GM19193 (cell line): Measurements from ENCODE around the gene APBA2.

Experiments
- POLR2A ChIP-seq: IDR thresholded peaks from 4 replicates; pipeline ENCODE4 v1.6.1; 2011; ENCODE audit not compliant: insufficient read depth, insufficient read length; ENCODE audit errors: extremely low read depth

Gene APBA2

DNA sequence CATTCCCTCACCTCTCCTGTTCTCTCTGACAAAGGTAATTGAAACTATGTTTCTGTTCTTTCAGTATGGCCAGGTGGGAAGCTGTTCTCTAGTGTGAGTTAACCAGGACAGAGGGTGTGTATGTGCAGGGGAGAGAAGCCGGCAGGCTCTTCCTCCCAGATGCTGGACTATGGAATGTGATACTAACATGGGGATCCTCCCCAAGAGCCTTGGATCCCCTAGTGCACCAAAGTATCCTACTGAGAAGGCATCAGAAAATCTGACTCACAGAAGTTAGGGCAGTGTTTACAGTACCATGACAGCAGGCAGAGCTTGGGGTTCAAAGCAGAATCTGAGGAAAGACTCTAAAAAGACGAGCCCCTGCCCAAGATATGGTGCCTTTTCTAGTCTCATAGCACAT lies 123.1 kb downstream of the APBA2 start:
- no peak for TF ChIP-seq POLR2A

DNA sequence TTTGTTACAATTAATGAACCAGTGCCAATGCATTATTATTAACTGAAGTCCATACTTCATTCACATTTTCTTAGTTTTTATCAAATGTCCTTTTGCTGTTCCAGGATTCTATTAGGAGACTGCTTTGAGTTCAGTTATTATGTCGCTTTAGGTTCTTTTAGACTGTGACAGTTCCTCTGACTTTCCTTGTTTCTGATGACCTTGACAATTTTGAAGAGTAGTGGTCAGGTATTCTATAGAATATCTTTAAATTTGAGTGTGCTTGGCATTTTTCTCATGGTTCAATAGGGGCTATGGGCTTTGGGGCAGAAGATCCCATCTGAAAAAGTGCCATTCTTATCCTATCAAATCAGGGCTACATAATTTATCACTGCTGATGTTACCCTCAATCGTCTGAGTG lies 126.3 kb downstream of the APBA2 start:
- no peak for TF ChIP-seq POLR2A

DNA sequence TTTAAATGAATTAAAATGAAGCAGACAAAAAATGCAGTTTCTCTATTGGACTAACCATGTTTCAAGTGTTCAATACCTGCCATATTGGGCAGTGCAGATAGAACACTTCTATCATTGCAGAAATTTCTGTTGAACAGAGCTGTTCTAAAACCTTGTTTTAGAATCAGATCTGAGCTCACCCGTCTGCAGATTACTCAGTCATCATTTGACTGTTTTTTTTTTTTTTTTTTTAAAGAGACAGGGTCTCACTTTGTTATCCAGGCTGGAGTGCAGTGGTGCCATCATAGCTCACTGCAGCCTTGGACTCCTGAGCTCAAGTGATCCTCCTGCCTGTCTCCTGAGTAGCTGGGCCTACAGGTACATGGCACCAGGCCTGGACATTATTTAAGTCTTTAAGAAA lies 128.7 kb downstream of the APBA2 start:
- no peak for TF ChIP-seq POLR2A

DNA sequence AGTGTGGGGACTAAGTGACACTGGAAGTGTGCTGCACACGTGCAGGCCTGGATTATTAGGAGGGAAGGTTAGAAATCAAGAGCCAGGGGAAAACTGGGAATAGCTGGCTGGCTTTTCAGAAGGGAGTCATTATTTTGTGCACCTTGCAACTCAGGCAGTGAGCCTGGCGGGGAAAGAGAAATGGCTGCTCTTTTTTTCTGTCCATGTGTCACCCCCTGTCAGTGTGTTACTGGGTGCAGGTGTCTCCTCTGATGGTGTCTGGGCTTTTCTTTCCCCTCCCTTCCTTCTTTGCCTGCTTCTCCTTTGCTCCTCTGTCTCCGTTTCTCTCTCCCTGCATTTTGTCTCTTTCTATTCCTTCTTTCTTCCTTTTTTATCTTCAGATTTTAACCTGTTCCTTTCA lies 130.7 kb downstream of the APBA2 start:
- no peak for TF ChIP-seq POLR2A

DNA sequence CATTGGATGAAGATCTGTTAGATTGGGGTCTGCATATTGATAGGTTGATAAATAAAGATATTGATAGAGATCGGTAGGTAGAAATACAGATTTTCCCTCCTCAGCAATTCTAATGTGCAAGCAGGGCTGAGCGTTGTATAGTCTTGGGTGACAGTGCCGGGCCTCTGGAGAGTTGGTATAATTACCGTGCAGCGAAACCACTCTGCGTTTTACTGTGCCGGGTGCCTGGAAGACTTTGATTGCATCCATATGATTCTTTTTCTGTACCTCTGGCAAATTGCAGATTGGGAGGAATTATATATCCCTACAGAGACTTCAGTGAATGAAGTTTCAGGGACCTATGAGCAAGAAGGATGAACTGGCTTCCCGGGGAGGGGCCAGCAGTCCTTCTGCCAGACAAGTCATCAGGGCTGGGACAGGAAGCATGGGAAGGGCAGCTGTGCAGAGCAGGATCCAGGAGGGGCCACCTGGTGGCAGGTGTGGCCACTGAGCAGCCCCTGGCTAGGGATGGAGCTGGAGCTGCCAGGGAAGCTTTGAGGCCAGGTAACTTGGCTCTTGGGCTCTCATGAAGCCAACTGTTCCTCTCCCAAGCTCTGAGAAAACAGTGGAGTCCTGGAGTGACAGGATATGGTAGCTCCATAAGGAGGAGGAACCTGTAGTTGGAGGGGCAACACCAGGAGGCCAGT lies 132.5 kb downstream of the APBA2 start:
- no peak for TF ChIP-seq POLR2A

DNA sequence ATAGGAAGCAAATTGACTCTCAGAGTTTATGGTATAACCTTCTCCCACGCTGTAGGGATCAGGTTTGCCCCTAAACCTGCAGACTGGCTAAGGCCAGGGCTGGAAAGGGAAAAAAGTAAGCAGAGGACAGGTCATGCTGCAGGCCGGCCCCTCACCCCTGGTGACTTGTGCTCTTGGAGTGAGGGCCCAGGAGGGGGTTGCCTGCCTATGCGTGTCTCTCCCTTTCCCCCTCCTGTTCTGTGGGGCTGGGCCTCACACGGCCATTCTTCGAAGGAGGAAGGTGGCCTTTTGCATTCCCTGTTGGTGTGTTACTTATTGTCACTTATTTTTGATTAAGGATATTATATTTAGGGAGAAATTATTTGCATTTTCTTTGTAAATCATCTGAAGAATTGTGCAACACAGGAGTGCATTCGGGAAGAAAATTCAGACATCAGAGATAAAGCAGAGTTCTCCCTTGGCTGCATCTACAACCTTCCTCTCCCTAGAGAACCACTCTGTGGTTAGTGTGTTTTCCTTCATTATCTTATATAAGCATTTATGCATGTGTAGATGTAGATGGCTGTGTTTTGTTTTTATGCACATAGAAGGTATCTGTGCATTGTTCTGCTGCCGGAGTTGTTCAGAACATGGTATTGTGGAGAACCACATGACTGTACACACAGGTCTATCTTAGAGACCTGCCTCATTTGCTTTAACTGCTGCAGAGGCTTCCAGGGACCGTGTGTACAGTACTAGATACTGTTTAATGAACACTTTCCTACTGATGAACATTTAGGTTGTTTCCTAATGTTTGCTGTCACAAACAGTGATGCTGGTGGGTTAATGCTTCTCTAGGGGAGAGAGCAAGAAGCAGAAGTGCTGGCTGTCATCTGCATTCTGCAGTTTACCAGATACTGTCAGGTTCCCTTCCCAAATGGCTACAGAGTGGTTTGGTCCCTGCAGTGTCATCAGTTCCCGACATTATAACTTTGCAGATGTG lies 133.5 kb downstream of the APBA2 start:
- no peak for TF ChIP-seq POLR2A

DNA sequence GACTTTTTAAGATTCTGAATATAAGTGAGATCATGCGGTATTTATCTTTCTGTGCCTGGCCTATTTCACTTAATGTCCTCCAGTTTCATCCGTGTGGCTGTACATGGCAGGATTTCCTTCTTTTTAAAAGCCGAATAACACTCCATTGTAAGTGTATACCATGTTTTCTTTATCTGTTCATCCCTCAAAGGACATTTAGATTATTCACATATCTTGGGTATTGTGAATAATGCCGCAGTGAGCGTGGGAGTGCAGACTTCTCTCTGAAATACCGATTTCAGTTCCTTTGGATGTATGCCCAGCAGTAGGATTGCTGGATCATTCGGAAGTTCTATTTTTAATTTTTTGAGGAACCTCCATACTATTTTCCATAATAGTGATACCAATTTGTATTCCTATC lies 136.1 kb downstream of the APBA2 start:
- TF ChIP-seq POLR2A: no peak

DNA sequence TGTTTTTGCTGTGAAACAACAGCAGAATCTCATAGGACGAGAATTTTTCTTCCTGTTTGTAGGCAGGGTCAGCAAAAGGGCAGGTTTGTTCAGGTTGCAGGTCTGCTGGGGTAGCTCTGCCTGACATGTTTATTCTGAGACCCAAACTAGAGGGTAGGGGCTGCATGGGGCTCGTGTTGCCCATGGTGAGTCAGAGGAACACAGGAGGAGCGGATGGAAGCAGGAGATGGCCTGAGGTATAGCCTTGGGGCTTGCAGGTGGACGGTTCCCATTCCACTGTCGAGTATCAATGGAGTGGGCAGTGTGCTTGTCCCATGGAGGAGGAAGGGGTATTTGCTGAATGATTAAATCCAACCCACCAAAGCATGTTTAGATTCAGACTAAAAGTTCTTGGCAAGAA lies 138.9 kb downstream of the APBA2 start:
- no peak for TF ChIP-seq POLR2A

DNA sequence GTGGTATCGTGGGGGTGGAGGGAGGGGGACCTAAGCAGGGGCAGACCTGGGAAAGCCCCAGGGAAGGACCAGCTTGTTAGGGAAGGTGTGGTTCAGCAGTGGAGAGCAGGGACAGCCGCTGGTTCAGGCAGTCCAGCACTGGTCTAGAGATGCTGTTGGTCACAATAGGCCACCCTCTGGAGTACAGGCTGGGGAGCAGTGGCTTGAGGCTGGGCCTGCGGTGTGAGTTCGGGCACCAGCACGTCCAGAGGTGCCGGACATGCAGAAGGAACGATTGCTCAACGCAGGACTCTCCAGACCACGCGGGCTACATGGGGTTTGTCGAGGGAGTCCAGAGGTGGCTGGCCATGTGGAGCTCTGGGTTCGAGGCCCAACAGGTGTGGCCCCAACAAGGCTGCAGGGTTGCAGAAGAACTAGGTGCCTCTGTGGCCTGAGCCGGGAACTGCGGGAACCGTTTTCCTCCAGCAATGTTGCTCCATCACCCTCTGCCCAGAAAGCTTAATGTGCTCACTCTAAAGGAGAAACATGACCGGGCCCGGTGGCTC lies 143.9 kb downstream of the APBA2 start:
- no peak for TF ChIP-seq POLR2A

DNA sequence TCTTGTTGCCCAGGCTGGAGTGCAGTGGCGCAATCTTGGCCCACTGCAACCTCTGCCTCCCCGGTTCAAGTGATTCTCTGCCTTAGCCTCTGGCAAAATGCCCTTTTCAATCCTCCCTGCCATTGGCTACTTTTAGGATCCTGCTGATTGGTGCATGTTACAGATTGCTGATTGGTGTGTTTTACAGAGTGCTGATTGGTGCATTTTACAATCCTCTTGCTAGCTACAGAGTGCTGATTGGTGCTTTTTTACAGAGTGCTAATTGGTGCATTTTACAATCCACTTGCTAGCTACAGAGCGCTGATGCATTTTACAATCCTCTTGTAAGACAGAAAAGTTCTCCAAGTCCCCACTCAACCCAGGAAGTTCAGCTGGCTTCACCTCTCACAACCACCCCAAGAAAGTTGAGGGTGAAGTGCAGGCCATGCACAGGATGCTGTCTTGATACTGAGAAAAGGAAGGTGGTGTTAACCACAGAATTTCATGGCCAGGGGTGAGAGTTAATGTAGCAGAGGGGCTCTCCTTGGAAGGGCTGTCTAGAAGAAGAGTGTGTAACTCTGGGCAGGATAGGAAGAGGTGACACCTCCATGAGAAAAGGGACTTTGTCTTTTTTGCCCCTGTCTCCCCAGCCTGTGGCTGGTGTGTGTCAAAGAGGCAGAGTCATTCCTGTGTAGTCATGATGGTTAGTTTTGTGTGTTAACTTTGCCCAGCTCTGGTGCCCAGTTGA lies 145.9 kb downstream of the APBA2 start:
- TF ChIP-seq POLR2A: no peak

DNA sequence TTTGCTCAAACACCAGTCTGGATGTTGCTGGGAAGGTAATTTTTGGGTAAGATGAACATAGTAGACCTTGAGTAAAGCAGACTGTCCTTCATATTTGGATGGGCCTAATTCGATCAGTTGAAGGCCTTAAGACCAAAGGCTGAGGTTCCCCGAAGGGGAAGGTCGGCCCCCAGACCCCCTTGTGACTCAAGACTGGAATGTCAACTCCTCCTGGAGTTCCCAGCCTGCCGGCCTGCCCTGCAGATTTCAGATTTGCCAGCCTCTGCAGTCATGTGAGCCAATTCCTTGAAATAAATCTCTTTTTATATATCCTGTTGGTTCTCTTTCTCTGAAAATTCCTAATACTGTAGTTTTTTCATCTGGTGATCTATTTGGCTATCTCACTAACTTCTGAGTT lies 146.5 kb downstream of the APBA2 start:
- no peak for TF ChIP-seq POLR2A

DNA sequence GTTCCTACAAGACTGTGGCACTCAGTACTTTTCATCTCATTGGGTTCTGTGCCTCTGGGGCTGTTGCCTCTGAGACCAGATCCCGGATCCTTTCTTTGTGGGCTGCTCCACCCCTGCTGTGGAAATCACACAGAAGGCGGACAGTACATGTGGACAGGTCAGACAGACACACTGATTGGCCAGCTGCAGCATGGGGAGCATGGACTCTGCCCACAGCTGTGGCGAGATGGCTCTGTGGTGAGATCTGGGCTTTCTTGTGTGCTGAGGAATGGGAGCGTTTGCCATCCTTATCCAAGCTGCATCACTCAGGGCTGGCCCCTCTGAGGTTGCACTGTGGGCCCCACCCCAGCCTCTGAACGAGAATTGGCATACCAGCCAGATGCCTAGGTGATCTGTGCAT lies 147.0 kb downstream of the APBA2 start:
- TF ChIP-seq POLR2A: no peak

DNA sequence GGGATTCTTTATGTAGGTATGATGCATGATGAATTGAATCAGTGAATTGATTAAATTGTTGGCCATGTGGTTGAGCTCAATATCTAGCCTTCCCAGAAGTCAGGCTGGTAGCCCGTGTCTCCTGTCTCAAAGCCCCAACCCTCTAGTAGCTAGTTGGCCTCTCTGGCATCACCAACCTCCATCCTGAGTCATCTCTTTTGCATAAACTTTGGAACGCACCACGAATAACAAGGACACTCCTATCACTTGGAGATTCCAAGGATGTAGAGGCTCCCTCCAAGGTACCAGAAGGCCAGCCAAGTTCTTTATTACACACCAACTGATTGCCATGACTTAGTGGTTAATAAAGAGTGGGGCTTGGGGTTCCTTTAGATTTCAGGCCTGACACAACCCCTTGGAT lies 148.4 kb downstream of the APBA2 start:
- TF ChIP-seq POLR2A: no peak

DNA sequence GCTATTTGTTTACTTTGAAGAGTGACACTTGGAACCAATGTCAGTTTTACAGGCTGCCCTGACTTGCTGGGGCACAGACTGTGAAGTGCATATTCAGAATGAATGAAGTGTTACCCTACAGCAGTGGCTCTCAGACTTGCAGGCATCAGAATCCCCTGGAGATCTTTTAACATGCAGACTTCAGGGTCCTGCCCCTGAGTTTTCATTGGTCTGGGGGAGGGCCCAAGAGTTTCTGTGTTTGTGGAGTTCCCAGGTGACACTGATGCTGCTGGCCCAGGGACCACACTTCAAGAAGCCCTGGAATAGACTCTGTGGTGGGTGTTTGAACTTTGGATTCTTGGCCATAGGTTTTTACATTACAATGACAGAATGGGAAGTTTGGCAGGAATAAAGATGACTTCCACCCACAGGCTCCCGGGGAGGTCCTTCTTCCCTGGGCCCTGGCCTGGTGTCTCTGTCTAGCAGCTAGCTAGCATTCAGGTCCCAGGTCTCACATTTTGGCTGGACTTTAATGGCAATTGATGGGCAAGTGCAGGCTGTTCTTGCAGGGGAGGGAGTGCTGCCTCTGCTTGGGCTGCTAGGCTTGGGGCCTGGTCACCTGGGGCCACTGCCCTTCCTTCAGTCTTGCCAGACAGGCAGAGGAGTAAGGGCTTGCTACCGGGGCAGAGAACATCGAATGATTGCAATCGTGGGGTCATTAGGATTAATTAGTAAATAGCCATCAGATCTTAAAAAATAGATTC lies 149.0 kb downstream of the APBA2 start:
- no peak for TF ChIP-seq POLR2A
